Limb (tissue), 2 donors: ENCODE data around the gene MED13L.
"Not testable (repeated sequence)": the region's sequence is repeated elsewhere in the genome, so short reads cannot be mapped to it uniquely, and the experiment has no call there.

Experiments used
- DNase-seq, 2 donors: peaks; one replicate each; pipeline ENCODE4 v3.0.0-alpha.2; 2016; ENCODE audit errors: extremely low spot score in 2 of 2

The MED13L gene

DNA sequence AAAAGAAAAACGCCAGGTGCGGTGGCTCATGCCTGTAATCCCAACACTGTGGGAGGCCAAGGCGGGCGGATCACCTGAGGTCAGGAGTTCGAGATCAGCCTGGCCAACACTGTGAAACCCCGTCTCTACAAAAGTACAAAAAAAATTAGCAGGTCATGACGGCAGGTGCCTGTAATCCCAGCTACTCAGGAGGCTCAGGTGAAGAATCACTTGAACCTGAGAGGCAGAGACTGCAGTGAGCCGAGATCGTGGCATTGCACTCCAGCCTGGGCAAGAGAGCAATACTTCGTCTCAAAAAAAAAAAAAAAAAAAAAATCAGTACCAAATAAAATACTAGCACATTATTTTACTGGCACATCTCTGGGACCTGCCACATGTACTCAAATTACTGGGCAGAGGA is 145.5 kb downstream of the MED13L start:
- DNase-seq: not testable (repeated sequence)

GRCh38 chr12:116131176-116131575 is 146.3 kb downstream of the MED13L start:
- DNase-seq: no peak

GRCh38 chr12:116130431-116130830 is 147.1 kb downstream of the MED13L start:
- DNase-seq: peak in 1 of 2 donors; percentile 56

- DNase-seq: no peak
These were observed 148.7 kb downstream of the MED13L start for GRCh38 chr12:116128779-116129178.

DNA sequence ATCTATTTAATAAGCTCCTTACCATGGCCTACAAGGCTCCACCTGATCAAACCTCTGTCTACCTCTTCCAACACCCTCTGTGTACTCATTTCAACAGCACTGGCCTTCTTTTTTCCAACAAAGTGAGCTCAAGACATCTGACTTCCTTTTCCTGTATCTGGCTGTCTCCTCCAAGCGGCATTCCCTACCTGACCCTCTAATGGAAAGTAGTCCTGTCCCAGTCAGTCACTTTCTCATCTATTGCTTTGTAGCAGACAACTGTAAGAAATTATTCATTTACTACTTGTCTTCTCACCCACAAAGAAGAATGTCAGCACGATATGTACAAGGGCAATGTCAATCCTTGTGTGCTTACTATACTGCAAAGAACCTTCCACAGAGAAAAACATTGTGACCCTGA is 149.6 kb downstream of the MED13L start:
- no peak for DNase-seq

DNA sequence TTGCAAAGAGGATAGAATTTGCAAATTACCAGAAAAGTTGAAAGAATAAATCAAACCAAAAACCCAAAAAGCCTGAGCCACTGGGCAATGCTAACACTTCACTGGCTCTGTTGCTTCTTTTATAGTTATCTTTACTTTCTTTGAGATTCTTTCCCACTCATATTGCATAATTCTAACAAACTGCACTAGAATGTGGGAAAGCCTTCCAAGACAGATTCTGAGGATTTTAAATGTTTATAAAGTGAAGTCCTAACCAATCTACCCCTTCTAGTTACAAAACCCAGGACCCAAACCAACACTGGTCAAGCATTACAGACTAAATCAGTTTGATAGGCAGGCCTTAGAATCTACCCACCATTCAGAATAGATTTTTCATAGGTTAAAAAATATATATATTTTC is 150.9 kb downstream of the MED13L start:
- no peak for DNase-seq

DNA sequence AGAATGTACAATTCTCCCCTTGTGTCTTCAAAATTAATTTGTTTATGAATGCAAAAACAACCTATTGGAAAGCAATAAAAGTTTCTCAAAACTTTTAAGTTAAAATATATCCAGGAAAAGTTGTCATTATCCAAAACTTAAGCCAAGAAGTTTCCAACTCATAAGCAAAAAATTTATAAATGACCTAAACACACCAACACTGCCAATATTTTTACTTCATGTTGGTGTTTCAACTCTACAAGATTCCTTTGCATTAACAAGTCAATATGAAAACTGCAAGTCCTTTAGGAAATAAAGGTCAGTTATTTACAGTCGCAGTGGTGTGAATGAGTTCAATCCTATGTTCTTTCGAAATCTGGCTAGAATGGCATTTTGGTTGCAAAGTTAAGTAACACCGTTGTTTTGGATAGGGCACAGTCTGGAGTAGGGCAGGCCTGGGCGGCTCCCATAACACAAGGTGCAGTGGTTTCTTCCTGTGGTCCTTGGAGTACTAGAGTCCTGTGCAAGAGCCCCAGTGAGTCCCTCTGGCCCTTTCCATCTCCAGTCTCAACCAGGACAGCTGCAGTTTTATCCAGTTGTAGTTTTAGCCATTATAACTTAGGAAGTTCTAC is 151.4 kb downstream of the MED13L start:
- DNase-seq: no peak

- DNase-seq: no peak
These were observed 152.4 kb downstream of the MED13L start for GRCh38 chr12:116125084-116125483.

- peak; percentile 66 to 82 for DNase-seq
These were observed 153.8 kb downstream of the MED13L start for GRCh38 chr12:116123451-116124258.

DNA sequence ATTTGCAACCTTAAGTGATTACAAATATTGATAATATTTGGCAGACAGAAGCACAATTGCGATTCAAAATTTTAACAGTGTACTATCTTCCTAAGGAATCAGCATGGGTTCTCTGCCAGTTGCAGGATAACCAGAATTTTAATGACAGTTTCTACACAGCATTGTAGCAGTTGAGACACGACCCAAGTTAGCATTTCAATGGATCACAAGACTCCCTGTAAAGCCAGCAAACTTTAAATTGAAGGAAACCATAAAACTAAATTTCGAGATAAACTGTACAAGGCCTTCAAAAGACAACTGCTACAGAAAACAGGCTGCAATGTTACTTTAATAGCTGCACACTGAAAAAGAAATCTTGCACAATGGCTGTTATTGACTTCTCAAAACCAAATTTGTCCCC is 154.9 kb downstream of the MED13L start:
- no peak for DNase-seq

DNA sequence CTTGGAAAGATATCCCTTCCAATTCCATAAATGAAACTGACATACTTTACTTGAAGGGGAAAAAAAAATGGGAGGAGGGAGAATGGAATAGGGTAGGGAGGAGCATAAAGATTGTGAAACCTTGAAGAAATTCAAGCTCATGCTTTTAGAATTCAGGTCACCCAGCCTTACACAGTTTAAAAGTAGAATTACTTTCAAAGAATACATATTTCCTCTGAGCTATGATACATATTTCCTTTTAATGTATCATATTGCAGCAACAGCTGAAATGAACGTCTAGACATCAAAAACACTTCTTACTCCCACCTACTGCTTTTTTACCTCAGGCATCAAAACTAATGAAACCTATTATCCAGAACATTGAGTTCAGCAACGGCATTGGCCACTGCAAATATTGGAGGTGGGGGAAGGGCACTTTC is 156.0 kb downstream of the MED13L start:
- no peak for DNase-seq

- no peak for DNase-seq
These were observed 160.7 kb downstream of the MED13L start for GRCh38 chr12:116116650-116117424.

- DNase-seq: no peak
These were observed 163.9 kb downstream of the MED13L start for GRCh38 chr12:116113398-116114130.

GRCh38 chr12:116106870-116107269 is 170.6 kb downstream of the MED13L start:
- no peak for DNase-seq

DNA sequence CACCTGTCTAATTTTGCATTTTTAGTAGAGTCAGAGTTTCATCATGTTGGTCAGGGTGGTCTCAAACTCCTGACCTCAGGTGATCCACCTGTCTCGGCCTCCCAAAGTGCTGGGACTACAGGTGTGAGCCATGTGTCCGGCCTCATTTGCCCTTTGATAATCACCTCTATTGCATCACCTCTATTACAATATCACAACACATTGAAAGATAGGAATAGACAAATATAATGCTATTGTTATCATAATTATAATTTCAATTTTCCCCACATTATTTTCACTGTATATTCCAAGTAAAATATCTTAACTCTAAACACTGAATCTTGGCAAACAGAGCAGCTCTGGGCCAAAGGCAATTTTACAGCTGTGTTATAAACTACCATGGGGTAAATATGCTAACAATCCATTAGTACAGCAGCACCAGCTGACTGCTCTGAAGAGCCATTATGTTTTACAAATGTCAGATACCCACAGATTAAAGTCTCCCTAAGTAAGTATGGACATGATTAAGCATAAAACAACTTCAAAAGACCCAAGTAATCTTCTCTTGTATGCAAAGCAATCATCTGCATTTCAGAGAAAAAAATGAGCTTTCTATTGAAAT is 173.2 kb downstream of the MED13L start:
- no peak for DNase-seq

DNA sequence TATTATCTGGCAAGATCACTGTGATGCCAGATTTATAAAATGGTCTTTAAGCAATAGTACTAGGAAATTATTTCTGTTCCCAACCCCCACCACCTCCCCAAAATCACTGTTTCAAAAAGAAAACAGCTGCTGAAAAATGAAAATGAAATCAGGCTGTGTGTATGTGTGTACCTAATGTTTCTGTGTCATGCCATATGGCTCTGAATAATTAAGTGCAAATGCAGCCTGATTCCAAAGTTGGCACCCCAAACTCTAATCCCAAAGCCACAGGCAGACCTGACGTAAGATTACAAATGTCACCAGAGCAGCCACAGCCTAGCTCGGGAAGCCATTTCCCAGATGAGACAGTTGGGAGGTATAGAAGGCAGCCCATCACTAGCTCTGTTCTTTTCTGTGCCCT is 175.5 kb downstream of the MED13L start:
- no peak for DNase-seq

DNA sequence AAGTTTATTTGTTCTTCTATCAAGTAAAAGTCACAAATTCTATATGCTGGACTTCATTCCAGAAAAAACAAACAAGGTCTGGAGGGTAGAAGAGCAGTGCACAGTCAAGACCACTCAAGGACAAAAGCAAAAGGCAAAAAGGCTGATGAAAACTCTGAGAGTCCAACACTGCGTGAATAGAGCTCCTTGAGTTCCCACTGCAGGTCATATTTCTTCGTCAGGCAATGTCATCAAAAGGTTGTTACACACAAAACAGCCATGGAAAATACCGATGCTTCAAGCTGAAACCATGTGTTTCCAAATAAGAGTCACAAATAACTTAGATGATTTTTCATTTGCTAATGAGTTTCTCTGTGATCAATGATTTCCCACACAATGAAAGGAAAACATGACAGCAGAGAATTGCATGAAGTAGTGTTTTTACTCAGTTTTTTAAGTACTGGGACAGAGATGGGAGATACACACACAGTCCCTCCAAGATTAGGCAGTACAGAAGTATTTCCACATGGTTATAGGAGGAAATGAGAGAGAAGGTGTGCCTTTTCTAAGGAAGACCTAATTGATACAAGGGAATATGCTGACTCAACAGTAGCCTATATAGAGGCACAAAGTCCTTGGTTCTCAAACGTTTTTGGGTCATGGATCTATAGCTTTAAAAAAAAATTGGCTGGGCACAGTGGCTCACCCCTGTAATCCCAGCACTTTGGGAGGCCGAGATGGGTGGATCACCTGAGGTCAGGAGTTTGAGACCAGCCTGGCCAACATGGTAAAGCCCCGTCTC is 177.7 kb downstream of the MED13L start:
- DNase-seq: no peak

GRCh38 chr12:116096874-116097273 is 180.6 kb downstream of the MED13L start:
- DNase-seq: no peak

- no peak for DNase-seq
These were observed 183.0 kb downstream of the MED13L start for GRCh38 chr12:116094475-116094874.

GRCh38 chr12:116093915-116094314 is 183.6 kb downstream of the MED13L start:
- DNase-seq: no peak
